ENCODE results near the gene LENEP. TPM values are rescaled to one million over a fixed set of nuclear protein-coding genes. Genes with fewer than 3 reads are reported as not detected.

Gene LENEP
- total RNA-seq, 1 experiment from 2014 or later = 0.50 TPM

DNA sequence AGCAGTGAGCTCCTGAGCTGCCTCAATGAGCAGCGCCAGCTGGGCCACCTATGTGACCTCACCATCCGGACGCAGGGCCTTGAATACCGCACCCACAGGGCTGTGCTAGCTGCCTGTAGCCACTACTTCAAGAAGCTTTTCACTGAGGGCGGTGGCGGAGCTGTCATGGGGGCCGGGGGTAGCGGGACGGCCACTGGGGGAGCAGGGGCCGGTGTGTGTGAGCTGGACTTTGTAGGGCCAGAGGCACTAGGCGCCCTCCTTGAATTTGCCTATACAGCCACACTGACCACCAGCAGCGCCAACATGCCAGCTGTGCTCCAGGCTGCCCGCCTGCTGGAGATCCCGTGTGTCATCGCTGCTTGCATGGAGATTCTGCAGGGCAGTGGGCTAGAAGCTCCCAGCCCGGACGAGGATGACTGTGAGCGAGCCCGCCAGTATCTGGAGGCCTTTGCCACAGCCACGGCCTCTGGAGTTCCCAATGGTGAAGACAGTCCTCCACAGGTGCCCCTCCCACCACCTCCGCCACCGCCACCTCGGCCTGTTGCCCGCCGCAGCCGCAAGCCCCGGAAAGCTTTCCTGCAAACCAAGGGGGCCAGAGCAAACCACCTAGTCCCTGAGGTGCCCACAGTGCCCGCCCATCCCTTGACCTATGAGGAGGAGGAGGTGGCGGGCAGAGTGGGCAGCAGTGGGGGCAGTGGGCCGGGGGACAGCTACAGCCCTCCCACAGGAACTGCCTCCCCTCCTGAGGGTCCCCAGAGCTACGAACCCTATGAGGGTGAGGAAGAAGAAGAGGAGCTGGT lies 21.5 kb downstream of the LENEP start:
- peaks cover 1% of the 10 kb centered on the region for H3K36me3 ChIP-seq (ENCODE audit: control insufficient read depth, insufficient read depth, low read length)
- Mint-ChIP-seq H3K4me3 (ENCODE audit: unreplicated experiment) (no peak overlapping the region), H3K9me3 (ENCODE audit: unreplicated experiment) (no peaks in the 10 kb centered on the region), H3K36me3 (ENCODE audit: insufficient read depth, unreplicated experiment) (peaks cover 57% of the 10 kb centered on the region), H3K4me1 (ENCODE audit: low read depth, unreplicated experiment) (peaks cover 27% of the 10 kb centered on the region), H3K27ac (ENCODE audit: unreplicated experiment) (no peak overlapping the region), H3K27me3 (ENCODE audit: insufficient read depth, unreplicated experiment) (no peaks in the 10 kb centered on the region)
- no peak for TF ChIP-seq CTCF (IDR thresholded peaks at IDR 0.05; ENCODE audit: insufficient read depth in 1 of 2, low read depth in 1 of 2, low read length in 1 of 2, severe bottlenecking in 1 of 2, unreplicated experiment in 1 of 2)
- POLR2A ChIA-PET = no interaction called here
- no peak overlapping the region for H3K4me3 ChIP-seq (ENCODE audit: low read depth, low read length)
- no peaks in the 10 kb centered on the region for H3K27me3 ChIP-seq (replicated peaks; ENCODE audit: control insufficient read depth, insufficient read depth, low read length)
- CTCF ChIA-PET = interaction anchor here (0.9 kb wide), 1 partner anchor 13 kb away, joined by 3 read pairs; no protein-coding TSS in a partner anchor
- DNase-seq = no peak
- intact Hi-C loops (cut with micrococcal nuclease; ENCODE audit: unreplicated experiment) = no loop called here
- no TSS peak for BruUV-seq (replicated peaks)
- H3K9me3 ChIP-seq = no peaks in the 10 kb centered on the region
- peaks cover 24% of the 10 kb centered on the region for H3K4me1 ChIP-seq

- no TSS peak for BruUV-seq (replicated peaks)
- Histone ChIP-seq H3K4me3 (ENCODE audit: low read depth, low read length) (no peak overlapping the region), H3K9me3 (no peaks in the 10 kb centered on the region), H3K4me1 (peaks cover 17% of the 10 kb centered on the region), H3K36me3 (ENCODE audit: control insufficient read depth, insufficient read depth, low read length) (peaks cover 1% of the 10 kb centered on the region), H3K27me3 (replicated peaks; ENCODE audit: control insufficient read depth, insufficient read depth, low read length) (no peaks in the 10 kb centered on the region)
- Mint-ChIP-seq H3K36me3 (ENCODE audit: insufficient read depth, unreplicated experiment) (peaks cover 59% of the 10 kb centered on the region), H3K4me3 (ENCODE audit: unreplicated experiment) (peak overlapping the region; percentile 7), H3K4me1 (ENCODE audit: low read depth, unreplicated experiment) (peaks cover 28% of the 10 kb centered on the region), H3K27ac (ENCODE audit: unreplicated experiment) (peak overlapping the region; percentile 62), H3K9me3 (ENCODE audit: unreplicated experiment) (no peaks in the 10 kb centered on the region), H3K27me3 (ENCODE audit: insufficient read depth, unreplicated experiment) (no peaks in the 10 kb centered on the region)
- intact Hi-C loops (cut with micrococcal nuclease; ENCODE audit: unreplicated experiment) = loop anchor here (2.0 kb wide), 1 partner anchor 35 kb away; the partner anchor contains the start of gene ADAM15
- DNase-seq = no peak
- ChIA-PET CTCF (interaction anchor here (0.5 to 2.4 kb wide), 4 partner anchors 14 to 273 kb away, joined by 3 to 43 read pairs (median 10); partner anchors contain the start of gene ADAM15), POLR2A (no interaction called here)
- TF ChIP-seq CTCF (IDR thresholded peaks at IDR 0.05; ENCODE audit: insufficient read depth in 1 of 2, low read depth in 1 of 2, low read length in 1 of 2, severe bottlenecking in 1 of 2, unreplicated experiment in 1 of 2) = no peak
Observed at GRCh38 chr1:155015527-155016230, 22.3 kb downstream of the LENEP start.

DNA sequence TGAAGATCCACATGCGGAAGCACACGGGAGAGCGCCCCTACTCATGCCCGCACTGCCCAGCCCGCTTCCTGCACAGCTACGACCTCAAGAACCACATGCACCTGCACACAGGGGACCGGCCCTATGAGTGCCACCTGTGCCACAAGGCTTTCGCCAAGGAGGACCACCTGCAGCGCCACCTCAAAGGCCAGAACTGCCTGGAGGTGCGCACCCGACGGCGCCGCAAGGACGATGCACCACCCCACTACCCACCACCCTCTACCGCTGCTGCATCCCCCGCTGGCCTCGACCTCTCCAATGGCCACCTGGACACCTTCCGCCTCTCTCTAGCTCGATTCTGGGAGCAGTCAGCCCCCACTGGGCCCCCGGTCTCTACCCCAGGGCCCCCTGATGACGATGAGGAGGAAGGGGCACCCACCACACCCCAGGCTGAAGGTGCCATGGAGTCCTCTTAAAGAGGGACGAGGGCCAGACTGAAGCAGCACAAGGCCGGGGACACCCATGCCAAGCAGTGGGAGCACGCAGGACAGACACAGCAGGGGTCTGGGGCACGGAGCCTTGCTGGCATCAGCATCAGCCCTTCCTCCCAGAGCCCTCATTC lies 22.9 kb downstream of the LENEP start:
- POLR2A ChIA-PET = interaction anchor here (0.7 to 1.5 kb wide), 4 partner anchors 17 to 178 kb away, joined by 3 to 5 read pairs (median 4); partner anchors contain the start of gene PMVK
- H3K27me3 ChIP-seq (replicated peaks; ENCODE audit: control insufficient read depth, insufficient read depth, low read length) = no peaks in the 10 kb centered on the region
- H3K4me1 ChIP-seq = peaks cover 17% of the 10 kb centered on the region
- CTCF ChIA-PET = interaction anchor here (0.5 to 2.4 kb wide), 14 partner anchors 10 to 272 kb away, joined by 3 to 43 read pairs (median 6); partner anchors contain the start of genes ADAM15, EFNA3, LENEP and PYGO2
- no peak overlapping the region for H3K4me3 ChIP-seq (ENCODE audit: low read depth, low read length)
- no peaks in the 10 kb centered on the region for H3K9me3 ChIP-seq
- peaks cover 1% of the 10 kb centered on the region for H3K36me3 ChIP-seq (ENCODE audit: control insufficient read depth, insufficient read depth, low read length)
- H3K36me3 Mint-ChIP-seq (ENCODE audit: insufficient read depth, unreplicated experiment) = peaks cover 66% of the 10 kb centered on the region
- peaks cover 29% of the 10 kb centered on the region for H3K4me1 Mint-ChIP-seq (ENCODE audit: low read depth, unreplicated experiment)
- peak overlapping the region; percentile 76 for H3K27ac Mint-ChIP-seq (ENCODE audit: unreplicated experiment)
- DNase-seq = no peak
- intact Hi-C loops (cut with micrococcal nuclease; ENCODE audit: unreplicated experiment) = loop anchor here (2.0 kb wide), 1 partner anchor 34 kb away; the partner anchor contains the start of gene ADAM15
- H3K27me3 Mint-ChIP-seq (ENCODE audit: insufficient read depth, unreplicated experiment) = no peaks in the 10 kb centered on the region
- H3K4me3 Mint-ChIP-seq (ENCODE audit: unreplicated experiment) = peak overlapping the region; percentile 56
- H3K9me3 Mint-ChIP-seq (ENCODE audit: unreplicated experiment) = no peaks in the 10 kb centered on the region
- no TSS peak for BruUV-seq (replicated peaks)
- no peak for TF ChIP-seq CTCF (IDR thresholded peaks at IDR 0.05; ENCODE audit: insufficient read depth in 1 of 2, low read depth in 1 of 2, low read length in 1 of 2, severe bottlenecking in 1 of 2, unreplicated experiment in 1 of 2)

Measured in Caco-2 (cell line).